ENCODE results near the gene CBLN4. TPM values are rescaled to one million over a fixed set of nuclear protein-coding genes. Genes with fewer than 3 reads are reported as not detected.

The CBLN4 gene
- total RNA-seq (2014; rRNA removed; shearing (Covaris generic)), result not detected in 2 replicates
- not detected in 2 replicates for total RNA-seq (2022)
- not detected for Bru-seq, nascent RNA
- BruChase-seq, experiment 1, labeled RNA remaining after a 6-hour chase, result not detected
- not detected for BruChase-seq, experiment 2, labeled RNA remaining after a 2-hour chase
- long read RNA-seq, result 0 reads

DNA sequence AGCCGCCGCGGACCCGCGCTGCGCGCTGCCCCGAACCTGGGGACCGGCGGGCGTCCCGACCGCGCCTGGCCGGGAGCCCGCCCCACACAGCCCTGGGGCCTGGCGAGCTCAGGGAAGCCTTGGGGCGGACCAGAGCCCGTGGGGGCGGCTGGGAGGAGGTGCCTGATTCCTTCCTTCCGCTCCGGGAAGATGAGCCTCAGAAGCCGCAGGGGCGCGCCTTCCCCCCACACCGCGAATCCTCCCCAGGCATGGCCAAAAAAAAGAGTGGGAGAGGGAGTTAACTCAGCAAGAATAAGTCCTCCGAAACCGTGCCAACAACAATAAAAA lies at the start of gene CBLN4:
TSS of gene CBLN4 (minus strand) at position 131 of the 327 bp plus-strand sequence. CDS start 1,348 bp downstream, outside the sequence.
- intact Hi-C loops (cut with micrococcal nuclease; ENCODE audit: unreplicated experiment), result no loop called here

DNA sequence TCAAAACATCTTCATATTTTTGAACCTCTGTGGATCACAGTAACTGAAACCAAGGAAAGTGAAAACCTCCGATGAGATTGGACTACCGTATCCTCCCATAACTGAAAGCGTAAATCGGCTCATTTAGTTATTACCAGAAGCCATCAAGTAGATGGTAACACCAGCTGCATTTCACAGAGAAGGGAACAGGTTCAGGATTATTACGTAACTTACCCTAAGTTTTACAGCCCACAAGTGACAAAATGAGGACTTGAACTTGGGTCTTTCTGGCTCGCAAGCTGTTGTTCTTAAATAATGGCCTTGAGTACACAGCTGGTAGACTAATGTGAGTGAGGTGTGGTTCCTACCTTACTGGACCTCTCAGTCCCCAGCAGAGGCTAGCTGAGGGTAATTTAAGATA lies 37.9 kb upstream of the CBLN4 start:
- no peak overlapping the region for H3K4me2 ChIP-seq (ENCODE audit: low read length)
- no peak for DNase-seq (ENCODE audit: low spot score)
- no peak overlapping the region for H2AFZ ChIP-seq (ENCODE audit: low read length)
- no peaks in the 10 kb centered on the region for H3K4me1 ChIP-seq (ENCODE audit: insufficient read depth, low read length, poor library complexity, severe bottlenecking)
- TF ChIP-seq EZH2phosphoT487 (IDR thresholded peaks at IDR 0.05; ENCODE audit: borderline replicate concordance, low read depth, low read length), result no peak
- TF ChIP-seq, protein P1, sequence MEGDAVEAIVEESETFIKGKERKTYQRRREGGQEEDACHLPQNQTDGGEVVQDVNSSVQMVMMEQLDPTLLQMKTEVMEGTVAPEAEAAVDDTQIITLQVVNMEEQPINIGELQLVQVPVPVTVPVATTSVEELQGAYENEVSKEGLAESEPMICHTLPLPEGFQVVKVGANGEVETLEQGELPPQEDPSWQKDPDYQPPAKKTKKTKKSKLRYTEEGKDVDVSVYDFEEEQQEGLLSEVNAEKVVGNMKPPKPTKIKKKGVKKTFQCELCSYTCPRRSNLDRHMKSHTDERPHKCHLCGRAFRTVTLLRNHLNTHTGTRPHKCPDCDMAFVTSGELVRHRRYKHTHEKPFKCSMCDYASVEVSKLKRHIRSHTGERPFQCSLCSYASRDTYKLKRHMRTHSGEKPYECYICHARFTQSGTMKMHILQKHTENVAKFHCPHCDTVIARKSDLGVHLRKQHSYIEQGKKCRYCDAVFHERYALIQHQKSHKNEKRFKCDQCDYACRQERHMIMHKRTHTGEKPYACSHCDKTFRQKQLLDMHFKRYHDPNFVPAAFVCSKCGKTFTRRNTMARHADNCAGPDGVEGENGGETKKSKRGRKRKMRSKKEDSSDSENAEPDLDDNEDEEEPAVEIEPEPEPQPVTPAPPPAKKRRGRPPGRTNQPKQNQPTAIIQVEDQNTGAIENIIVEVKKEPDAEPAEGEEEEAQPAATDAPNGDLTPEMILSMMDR (conservative IDR thresholded peaks at IDR 0.05; ENCODE audit: low read length), result no peak
- no peaks in the 10 kb centered on the region for H3K9me2 ChIP-seq (ENCODE audit: insufficient read depth, low read length)
- POLR2A ChIA-PET, result no interaction called here
- no peaks in the 10 kb centered on the region for H3K36me3 ChIP-seq (ENCODE audit: insufficient read depth, low read length)
- no peaks in the 10 kb centered on the region for H3K79me2 ChIP-seq (ENCODE audit: insufficient read depth, low read depth, low read length)
- no peaks in the 10 kb centered on the region for H4K20me1 ChIP-seq (ENCODE audit: insufficient read depth, low read length)
- BruUV-seq (replicated peaks), result no TSS peak
- CTCF ChIA-PET (ENCODE audit: unreplicated experiment), result no interaction called here
- intact Hi-C loops (cut with micrococcal nuclease; ENCODE audit: unreplicated experiment), result no loop called here
- H3K27ac ChIP-seq (ENCODE audit: low read depth, low read length, poor library complexity, severe bottlenecking), result no peak overlapping the region
- H3K4me3 ChIP-seq (ENCODE audit: low read depth, low read length, poor library complexity, severe bottlenecking), result no peak overlapping the region
- no peaks in the 10 kb centered on the region for H3K9me3 ChIP-seq (ENCODE audit: low read length)

More for the DNA sequence above, at the start of gene CBLN4:
- no peaks in the 10 kb centered on the region for H3K9me2 ChIP-seq (ENCODE audit: insufficient read depth, low read length)
- TF ChIP-seq, protein P1 (conservative IDR thresholded peaks at IDR 0.05; ENCODE audit: low read length), result no peak
- no peak for TF ChIP-seq EZH2phosphoT487 (IDR thresholded peaks at IDR 0.05; ENCODE audit: borderline replicate concordance, low read depth, low read length)
- BruUV-seq (replicated peaks), result no TSS peak
- H3K4me1 ChIP-seq (ENCODE audit: insufficient read depth, low read length, poor library complexity, severe bottlenecking), result no peaks in the 10 kb centered on the region
- H4K20me1 ChIP-seq (ENCODE audit: insufficient read depth, low read length), result no peaks in the 10 kb centered on the region
- no peak within 1 kb of the TSS for H2AFZ ChIP-seq (ENCODE audit: low read length)
- ChIA-PET CTCF (ENCODE audit: unreplicated experiment) (no interaction called here), POLR2A (no interaction called here)
- no peak within 1 kb of the TSS for H3K27ac ChIP-seq (ENCODE audit: low read depth, low read length, poor library complexity, severe bottlenecking)
- H3K4me2 ChIP-seq (ENCODE audit: low read length), result no peak within 1 kb of the TSS
- H3K9me3 ChIP-seq (ENCODE audit: low read length), result no peaks in the 10 kb centered on the region
- no peak within 1 kb of the TSS for H3K4me3 ChIP-seq (ENCODE audit: low read depth, low read length, poor library complexity, severe bottlenecking)
- no peak for DNase-seq (ENCODE audit: low spot score)
- H3K36me3 ChIP-seq (ENCODE audit: insufficient read depth, low read length), result no peaks in the 10 kb centered on the region
- no peaks in the 10 kb centered on the region for H3K79me2 ChIP-seq (ENCODE audit: insufficient read depth, low read depth, low read length)

DNA sequence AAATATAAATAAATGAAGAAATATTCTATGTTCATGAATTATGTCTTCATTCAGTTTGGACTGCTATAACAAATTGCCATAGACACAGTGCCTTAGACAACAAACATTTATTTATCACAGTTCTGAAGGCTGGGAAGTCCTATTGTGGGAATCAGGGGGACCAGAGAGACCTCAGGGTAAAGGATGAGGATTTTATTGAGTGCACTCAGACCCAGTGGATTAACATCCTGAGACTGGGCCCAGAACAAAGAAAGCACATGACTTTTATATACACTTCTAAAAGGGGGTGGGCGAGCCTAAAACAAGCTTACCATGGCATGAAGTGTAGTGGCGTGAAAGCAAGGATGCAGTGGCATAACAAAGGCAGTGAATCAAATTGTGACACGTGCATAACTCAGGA lies 26.9 kb upstream of the CBLN4 start:
- BruUV-seq (replicated peaks), result no TSS peak
- Histone ChIP-seq H3K79me2 (ENCODE audit: insufficient read depth, low read depth, low read length) (no peaks in the 10 kb centered on the region), H3K27ac (ENCODE audit: low read depth, low read length, poor library complexity, severe bottlenecking) (no peak overlapping the region), H4K20me1 (ENCODE audit: insufficient read depth, low read length) (no peaks in the 10 kb centered on the region), H3K4me3 (ENCODE audit: low read depth, low read length, poor library complexity, severe bottlenecking) (no peak overlapping the region), H3K4me2 (ENCODE audit: low read length) (no peak overlapping the region), H3K36me3 (ENCODE audit: insufficient read depth, low read length) (no peaks in the 10 kb centered on the region), H3K9me2 (ENCODE audit: insufficient read depth, low read length) (no peaks in the 10 kb centered on the region), H2AFZ (ENCODE audit: low read length) (no peak overlapping the region), H3K9me3 (ENCODE audit: low read length) (peaks cover 14% of the 10 kb centered on the region; the same call in 1 of the 2 replicates), H3K4me1 (ENCODE audit: insufficient read depth, low read length, poor library complexity, severe bottlenecking) (no peaks in the 10 kb centered on the region)
- no peak for TF ChIP-seq EZH2phosphoT487 (IDR thresholded peaks at IDR 0.05; ENCODE audit: borderline replicate concordance, low read depth, low read length)
- peak; percentile 42 for DNase-seq (ENCODE audit: low spot score)
- intact Hi-C loops (cut with micrococcal nuclease; ENCODE audit: unreplicated experiment), result no loop called here
- ChIA-PET CTCF (ENCODE audit: unreplicated experiment) (no interaction called here), POLR2A (no interaction called here)

All from OCI-LY7 (cell line).